ENCODE measurements around the gene ZNF467.

Gene ZNF467

GRCh38 chr7:149728491-149729375 is 44.7 kb downstream of the ZNF467 start:
- DNase-seq (ENCODE audit: low read depth, low spot score): no peak

- DNase-seq (ENCODE audit: low read depth, low spot score): no peak
These were observed 45.4 kb downstream of the ZNF467 start for GRCh38 chr7:149727899-149728476.

- DNase-seq (ENCODE audit: low read depth, low spot score): no peak
These were observed 46.1 kb downstream of the ZNF467 start for GRCh38 chr7:149727053-149727898.

- no peak for DNase-seq (ENCODE audit: low read depth, low spot score)
These were observed 47.5 kb downstream of the ZNF467 start for GRCh38 chr7:149725916-149726315.

GRCh38 chr7:149725426-149725821 is 48.0 kb downstream of the ZNF467 start:
- DNase-seq (ENCODE audit: low read depth, low spot score): no peak

GRCh38 chr7:149724661-149725425 is 48.5 kb downstream of the ZNF467 start:
- no peak for DNase-seq (ENCODE audit: low read depth, low spot score)

GRCh38 chr7:149723795-149724495 is 49.4 kb downstream of the ZNF467 start:
- DNase-seq (ENCODE audit: low read depth, low spot score): no peak

GRCh38 chr7:149723082-149723767 is 50.2 kb downstream of the ZNF467 start:
- DNase-seq (ENCODE audit: low read depth, low spot score): no peak

- DNase-seq (ENCODE audit: low read depth, low spot score): no peak
These were observed 50.9 kb downstream of the ZNF467 start for GRCh38 chr7:149722356-149722957.

GRCh38 chr7:149721084-149721601 is 52.2 kb downstream of the ZNF467 start:
- no peak for DNase-seq (ENCODE audit: low read depth, low spot score)

GRCh38 chr7:149720372-149721083 is 52.9 kb downstream of the ZNF467 start:
- no peak for DNase-seq (ENCODE audit: low read depth, low spot score)

GRCh38 chr7:149719912-149720335 is 53.5 kb downstream of the ZNF467 start:
- no peak for DNase-seq (ENCODE audit: low read depth, low spot score)

GRCh38 chr7:149719050-149719899 is 54.1 kb downstream of the ZNF467 start:
- DNase-seq (ENCODE audit: low read depth, low spot score): no peak

- DNase-seq (ENCODE audit: low read depth, low spot score): no peak
These were observed 54.7 kb downstream of the ZNF467 start for GRCh38 chr7:149718730-149719049.

GRCh38 chr7:149717481-149717880 is 55.9 kb downstream of the ZNF467 start:
- DNase-seq (ENCODE audit: low read depth, low spot score): no peak

GRCh38 chr7:149716932-149717307 is 56.5 kb downstream of the ZNF467 start:
- no peak for DNase-seq (ENCODE audit: low read depth, low spot score)

GRCh38 chr7:149716007-149716931 is 57.1 kb downstream of the ZNF467 start:
- no peak for DNase-seq (ENCODE audit: low read depth, low spot score)
